ENCODE data around the gene ERVH48-1. TPM values are rescaled to one million over a fixed set of nuclear protein-coding genes. Genes with fewer than 3 reads are reported as not detected.
A peak's percentile ranks its signal among the peaks of the same experiment; 100 is the strongest.

ERVH48-1 gene
- total and polyA plus RNA-seq, 2 of the 8 experiments (the other 6 are each of a cell fraction or from before 2014, with no cell fraction given): 4.2 to 17.7 TPM

- H4K8ac ChIP-seq (ENCODE audit: extremely low read depth, insufficient read depth, low read length): peak within 1 kb of the TSS; percentile 99
Observed at GRCh38 chr21:42878993-42879787, 46.2 kb downstream of the ERVH48-1 start, which contains the start of gene WDR4. WDR4 (minus strand) TSS chr21:42879539; CDS start chr21:42879495, 44 bp downstream.

More at GRCh38 chr21:42878993-42879787, 46.2 kb downstream of the ERVH48-1 start, which contains the start of gene WDR4:
- Histone ChIP-seq H3K9ac (replicated peaks in 1 of 4; ENCODE audit: extremely low read depth in 1 of 4, low read depth in 3 of 4, low read length in 3 of 4) (peak within 1 kb of the TSS; percentile 96 to 98 (median 98)), H3K9me3 (ENCODE audit: insufficient read depth in 2 of 2, low read depth in 1 of 2, low read length in 1 of 2) (no peaks in the 10 kb centered on the region), H2BK15ac (ENCODE audit: low read length) (no peak within 1 kb of the TSS), H2BK120ac (replicated peaks; ENCODE audit: low read depth, low read length) (no peak within 1 kb of the TSS), H4K5ac (ENCODE audit: insufficient read length, low read depth, low read length) (peak within 1 kb of the TSS; percentile 80), H3K79me1 (ENCODE audit: low read depth, low read length) (peaks cover 4% of the 10 kb centered on the region; the same call in 1 of the 2 replicates), H3K4me1 (replicated peaks in 1 of 4; ENCODE audit: control insufficient read depth in 3 of 4, insufficient read depth in 4 of 4, low read length in 3 of 4) (peaks cover 0 to 3% (median under 1%) of the 10 kb centered on the region in 4 experiments; a peak in 2 of 7 replicates), H2BK5ac (ENCODE audit: low read depth, low read length) (peak within 1 kb of the TSS; percentile 97), H3K4me2 (ENCODE audit: insufficient read depth in 1 of 2, low read depth in 2 of 2, low read length in 2 of 2) (peak within 1 kb of the TSS; percentile 75 to 77), H4K91ac (replicated peaks; ENCODE audit: insufficient read length, low read length) (peak within 1 kb of the TSS; percentile 94), H3K56ac (replicated peaks; ENCODE audit: insufficient read length, low read depth, low read length) (peak within 1 kb of the TSS; percentile 89), H2BK12ac (ENCODE audit: low read depth, low read length) (peak within 1 kb of the TSS; percentile 44; the same call in 1 of the 2 replicates), H3K27ac (ENCODE audit: low read depth, low read length) (peak within 1 kb of the TSS; percentile 98), H4K20me1 (replicated peaks in 1 of 2; ENCODE audit: control insufficient read depth in 1 of 2, insufficient read depth in 2 of 2, low read length in 2 of 2) (no peaks in the 10 kb centered on the region), H3K23me2 (ENCODE audit: low read depth, low read length) (peaks cover 11% of the 10 kb centered on the region), H2AK5ac (ENCODE audit: low read depth, low read length) (no peak within 1 kb of the TSS), H3K36me3 (ENCODE audit: control insufficient read depth in 2 of 4, insufficient read depth in 4 of 4, low read length in 3 of 4) (peaks cover 8 to 19% (median 12%) of the 10 kb centered on the region in 4 experiments; a peak in 6 of 8 replicates), H2AFZ (ENCODE audit: low read length) (peak within 1 kb of the TSS; percentile 78; the same call in 1 of the 2 replicates), H3K27me3 (replicated peaks in 1 of 4; ENCODE audit: control insufficient read depth in 3 of 4, extremely low read depth in 1 of 4, insufficient read depth in 3 of 4, low read length in 3 of 4) (no peaks in the 10 kb centered on the region), H3K18ac (ENCODE audit: extremely low read depth, low read length) (peak within 1 kb of the TSS; percentile 91), H3K23ac (ENCODE audit: insufficient read length) (no peak within 1 kb of the TSS), H2BK20ac (ENCODE audit: low read length) (no peak within 1 kb of the TSS), H3K4me3 (ENCODE audit: extremely low read depth in 1 of 4, insufficient read depth in 2 of 4, low read depth in 3 of 4, low read length in 4 of 4) (peak within 1 kb of the TSS; percentile 69 to 93 (median 85)), H3K4ac (replicated peaks; ENCODE audit: insufficient read length, low read depth, low read length) (peak within 1 kb of the TSS; percentile 57), H3K79me2 (ENCODE audit: control insufficient read depth in 1 of 2, insufficient read depth in 2 of 2, low read length in 2 of 2) (peaks cover 13 to 42% of the 10 kb centered on the region in 2 experiments), H3K14ac (ENCODE audit: insufficient read length) (no peak within 1 kb of the TSS)
- 2% methylated on average over 74 of the region's 80 CpGs; no CpG with 5 or more reads in 1 of the 2 experiments for WGBS, 2 experiments (ENCODE audit: extremely low coverage in 1 of 2, insufficient coverage in 1 of 2, insufficient read length in 1 of 2, insufficient replicate concordance in 2 of 2, low coverage in 1 of 2, low lambda C conversion rate in 2 of 2, missing lambda C conversion rate in 1 of 2)
- POLR2A ChIA-PET (ENCODE audit: partially characterized antibody): interaction anchor here (0.6 to 4.8 kb wide), 21 partner anchors 7 to 850 kb away, joined by 3 to 41 read pairs (median 4); partner anchors contain the start of gene NDUFV3
- CTCF ChIA-PET (ENCODE audit: partially characterized antibody): interaction anchor here (0.5 to 3.3 kb wide), 4 partner anchors 13 to 149 kb away, joined by 3 to 11 read pairs (median 4); partner anchors contain the start of gene NDUFV3
- FAIRE-seq (peak; percentile 71), DNase-seq (ENCODE audit: low read depth in 1 of 2, low spot score in 2 of 2) (peak; percentile 95 to 100)
